ENCODE results near the gene ZNF385B.

DNA sequence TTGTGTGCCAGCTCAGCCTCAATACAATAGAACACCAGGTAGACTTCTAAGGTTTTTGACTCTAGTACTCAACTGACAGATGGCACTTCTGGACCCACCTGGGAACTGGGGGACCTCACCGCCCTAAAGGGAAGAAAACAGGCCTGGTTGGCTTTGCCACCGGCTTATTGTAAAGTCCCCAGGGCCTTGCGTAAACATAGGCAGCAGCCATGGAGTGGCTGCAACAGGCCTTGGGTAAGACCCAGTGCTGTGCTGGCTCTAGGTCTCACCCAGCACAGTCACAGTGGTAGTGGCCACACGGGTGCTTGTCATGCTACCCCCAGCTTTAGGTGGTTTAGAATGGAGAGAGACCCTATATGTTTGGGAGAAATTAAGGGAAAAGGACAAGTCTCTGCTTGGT is 366.1 kb downstream of the ZNF385B start:
- TF ChIP-seq CTCF (IDR thresholded peaks at IDR 0.05) (no peak), POLR2A (IDR thresholded peaks at IDR 0.05) (no peak)

Measured in body of pancreas (tissue), 4 donors.